ENCODE results near the gene SOX30.
A peak's percentile ranks its signal among the peaks of the same experiment; 100 is the strongest.

The SOX30 gene

GRCh38 chr5:157659868-157660660 is 7.8 kb upstream of the SOX30 start:
- no peak for DNase-seq

- DNase-seq: no peak
These were observed 6.7 kb upstream of the SOX30 start for GRCh38 chr5:157658893-157659292.

- DNase-seq: no peak
These were observed 5.3 kb upstream of the SOX30 start for GRCh38 chr5:157657516-157657915.

- no peak for DNase-seq
These were observed 438 bp downstream of the SOX30 start for GRCh38 chr5:157651623-157652376.

GRCh38 chr5:157650991-157651611 is 1.1 kb downstream of the SOX30 start:
- DNase-seq: no peak

GRCh38 chr5:157649101-157649500 is 3.1 kb downstream of the SOX30 start:
- DNase-seq: no peak

GRCh38 chr5:157648275-157648990 is 3.8 kb downstream of the SOX30 start:
- DNase-seq: no peak

DNA sequence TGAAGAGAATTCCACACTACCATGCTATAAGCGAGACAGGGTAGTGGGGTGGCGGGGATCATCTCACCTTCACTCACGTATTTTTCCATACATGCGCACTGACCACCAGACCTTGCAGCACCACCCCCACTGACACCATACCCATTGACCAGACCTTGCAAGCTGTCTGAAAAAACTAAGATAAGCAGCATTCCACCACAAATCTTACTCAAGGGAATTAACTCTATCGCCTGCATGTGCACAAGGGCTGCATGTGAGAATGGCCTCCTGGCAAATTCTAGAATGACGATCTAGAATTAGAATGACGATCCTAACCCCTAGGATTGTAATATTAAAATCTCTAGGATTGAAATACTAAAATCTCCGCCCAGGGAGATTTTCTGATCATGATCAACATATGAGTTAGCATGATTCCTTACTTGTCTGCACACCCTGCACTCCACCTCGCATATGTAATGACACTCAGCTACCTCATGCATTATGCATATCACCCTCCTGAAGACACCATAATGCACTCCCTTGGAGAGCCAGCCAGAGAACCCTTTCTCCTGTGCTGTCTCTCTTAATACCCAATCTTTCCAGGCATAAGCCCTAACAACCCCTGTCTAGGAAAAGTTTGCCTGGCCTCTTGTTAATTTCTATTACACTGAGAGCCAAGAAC is 11.7 kb downstream of the SOX30 start:
- no peak for DNase-seq

GRCh38 chr5:157630341-157630740 is 21.9 kb downstream of the SOX30 start:
- no peak for DNase-seq

GRCh38 chr5:157626831-157627230 is 25.4 kb downstream of the SOX30 start:
- DNase-seq: no peak

- no peak for DNase-seq
These were observed 28.1 kb downstream of the SOX30 start for GRCh38 chr5:157624144-157624543.

- no peak for DNase-seq
These were observed 31.5 kb downstream of the SOX30 start for GRCh38 chr5:157620776-157621175.

DNA sequence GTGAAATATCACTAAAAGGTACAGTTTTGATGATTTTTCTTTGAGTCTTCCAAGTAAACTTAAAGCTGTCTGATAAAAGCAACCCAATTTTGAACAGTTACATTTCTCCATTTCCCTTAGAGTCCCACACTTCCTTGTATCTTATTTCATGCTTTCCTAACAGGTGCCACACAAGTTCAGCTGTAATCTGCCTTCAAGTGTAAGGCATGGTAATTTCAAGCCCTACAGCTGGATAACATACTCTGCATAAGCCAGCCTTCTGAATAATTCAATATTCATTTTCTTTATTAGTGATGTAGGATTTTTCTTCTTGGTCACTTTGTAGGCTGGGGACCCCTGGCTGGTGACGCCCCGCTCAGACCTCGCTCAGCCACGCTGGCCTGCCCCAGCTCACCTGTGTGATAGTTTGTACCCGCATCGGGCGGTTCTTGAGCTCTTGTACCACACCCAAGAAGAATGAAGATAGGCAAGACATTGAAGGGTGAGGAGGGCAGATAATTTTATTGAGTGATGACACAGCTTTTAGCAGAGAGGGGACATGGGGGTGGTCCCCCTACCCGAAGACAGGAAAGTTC is 34.0 kb downstream of the SOX30 start:
- no peak for DNase-seq

DNA sequence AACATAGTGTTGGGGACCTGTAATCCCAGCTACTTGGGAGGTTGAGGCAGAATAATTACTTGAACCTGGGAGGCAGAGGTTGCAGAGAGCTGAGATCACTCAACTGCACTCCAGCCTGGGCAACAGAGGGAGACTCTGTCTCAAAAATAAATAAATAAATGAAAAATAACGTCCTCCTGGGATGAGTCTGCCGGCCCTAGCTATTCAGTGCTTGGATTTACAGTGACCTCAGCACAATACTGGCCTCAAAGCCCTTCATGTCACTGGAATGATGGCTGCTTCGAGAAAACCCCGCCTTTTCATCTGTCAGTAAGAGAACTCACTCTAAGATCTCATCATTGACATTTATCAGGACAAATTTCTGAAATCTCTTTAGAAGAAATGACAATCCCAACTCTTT is 35.5 kb downstream of the SOX30 start:
- DNase-seq: no peak

GRCh38 chr5:157613385-157614245 is 38.6 kb downstream of the SOX30 start:
- no peak for DNase-seq

- DNase-seq: no peak
These were observed 39.7 kb downstream of the SOX30 start for GRCh38 chr5:157612581-157612980.

GRCh38 chr5:157611571-157612476 is 40.4 kb downstream of the SOX30 start:
- peak; percentile 32 for DNase-seq

GRCh38 chr5:157610990-157611389 is 41.2 kb downstream of the SOX30 start:
- DNase-seq: no peak

- no peak for DNase-seq
These were observed 43.2 kb downstream of the SOX30 start for GRCh38 chr5:157608972-157609565.
